Measurements from ENCODE around the gene SLC30A4.

GRCh38 chr15:45471151-45471550, 51.4 kb downstream of the SLC30A4 start:
- no peak for TF ChIP-seq CTCF (conservative IDR thresholded peaks at IDR 0.05 in 1 of 2, IDR thresholded peaks at IDR 0.05 in 1 of 2; ENCODE audit: low read depth in 1 of 2, low read length in 2 of 2)
- no peak for TF ChIP-seq EZH2 (IDR thresholded peaks at IDR 0.05; ENCODE audit: low read length, missing control alignments)

Measured in fibroblast of lung (primary cell).